HepG2 (cell line): Measurements from ENCODE around the gene FUT6. TPM values are rescaled to one million over a fixed set of nuclear protein-coding genes. Genes with fewer than 3 reads are reported as not detected.

Experiments used
- BCLAF1 ChIP-seq: fragments of 450-650 bp; IDR thresholded peaks from 2 replicates; pipeline ENCODE4 v1.6.1; 2017; ENCODE audit warnings: mild to moderate bottlenecking
- DMAP1 ChIP-seq: IDR thresholded peaks from 2 replicates; pipeline ENCODE4 v1.6.1; 2016
- HOXA3 ChIP-seq: sonication (generic); formaldehyde crosslinking; IDR thresholded peaks from 2 replicates; pipeline ENCODE4 v1.5.0; 2020; ENCODE audit warnings: missing genetic modification reagents
- KLF16 ChIP-seq, 2 experiments: sonication (generic) in 1 of 2; formaldehyde crosslinking in 1 of 2; IDR thresholded peaks; 2 replicates each; pipeline versions ENCODE4 v1.6.1 to v1.8.0; 2016 to 2023; ENCODE audit warnings: missing genetic modification reagents in 2 of 2, missing compliant biosample characterization in 1 of 2
- NFIB ChIP-seq: sonication (generic); formaldehyde crosslinking; IDR thresholded peaks from 2 replicates; pipeline ENCODE4 v1.9.0; 2021; ENCODE audit warnings: missing genetic modification reagents, mild to moderate bottlenecking, borderline replicate concordance
- SCMH1 ChIP-seq: sonication (generic); formaldehyde crosslinking; IDR thresholded peaks from 2 replicates; pipeline ENCODE4 v1.9.0; 2021; ENCODE audit warnings: missing genetic modification reagents, mild to moderate bottlenecking, borderline replicate concordance
- TIGD3 ChIP-seq: sonication (generic); formaldehyde crosslinking; IDR thresholded peaks from 2 replicates; pipeline ENCODE4 v1.5.1; 2020; ENCODE audit warnings: mild to moderate bottlenecking, missing genetic modification reagents, borderline replicate concordance
- TRAFD1 ChIP-seq: sonication (generic); formaldehyde crosslinking; IDR thresholded peaks from 2 replicates; pipeline ENCODE4 v1.5.1; 2020; ENCODE audit warnings: missing genetic modification reagents, mild to moderate bottlenecking, borderline replicate concordance
- ZFP1 ChIP-seq: IDR thresholded peaks from 2 replicates; pipeline ENCODE4 v1.6.1; 2016
- ZNF12 ChIP-seq: sonication (generic); formaldehyde crosslinking; IDR thresholded peaks from 2 replicates; pipeline ENCODE4 v1.5.0; 2020; ENCODE audit warnings: missing genetic modification reagents
- ZNF710 ChIP-seq: sonication (generic); formaldehyde crosslinking; IDR thresholded peaks from 2 replicates; pipeline ENCODE4 v1.5.0; 2020; ENCODE audit warnings: mild to moderate bottlenecking, missing genetic modification reagents, borderline replicate concordance
- ZNF878 ChIP-seq: sonication (generic); formaldehyde crosslinking; IDR thresholded peaks from 2 replicates; pipeline ENCODE4 v1.8.1; 2023; ENCODE audit warnings: mild to moderate bottlenecking, missing genetic modification reagents, moderate library complexity
- polyA plus RNA-seq, 8 experiments: library from polyadenylated mRNA; depleted of rRNA in 3 of 8; stranded (reverse) in 7 of 8; unstranded in 1 of 8; fragments of >200 nt; fragmentation: Illumina TruSeq in 4 of 8; extraction: Trizol in 4 of 8; gene quantifications; 2 replicates each; pipeline versions ENCODE4 v1.2.1 to v1.2.3, GENCODE V29; 2011 to 2016; ENCODE audit warnings: low read depth in 4 of 8, missing spikeins in 1 of 8, mixed read lengths in 1 of 8; ENCODE audit not compliant: insufficient read depth in 1 of 8
- total RNA-seq, 5 experiments: library from RNA; depleted of rRNA; stranded (reverse); fragments of >200 nt; fragmentation: Illumina TruSeq; extraction: Trizol; gene quantifications; 2 replicates each; pipeline ENCODE4 v1.2.3, GENCODE V29; 2016; ENCODE audit warnings: low read depth in 1 of 5
- TF ChIP-seq, protein P1 (sequence below): sonication (generic); formaldehyde crosslinking; IDR thresholded peaks from 2 replicates; pipeline ENCODE4 v1.9.0; 2021; ENCODE audit warnings: missing genetic modification reagents, borderline replicate concordance
- TF ChIP-seq, protein P2 (sequence below): sonication (generic); formaldehyde crosslinking; IDR thresholded peaks from 2 replicates; pipeline ENCODE4 v1.5.0; 2020; ENCODE audit warnings: mild to moderate bottlenecking, low read depth, missing genetic modification reagents, borderline replicate concordance
- TF ChIP-seq, protein P3 (sequence below): conservative IDR thresholded peaks from 2 replicates; pipeline ENCODE4 v1.6.1; 2018; ENCODE audit warnings: missing genetic modification reagents
- TF ChIP-seq, protein P4 (sequence below): sonication (generic); formaldehyde crosslinking; IDR thresholded peaks from 2 replicates; pipeline ENCODE4 v1.4.0; 2020; ENCODE audit warnings: missing genetic modification reagents

FUT6 gene
- total and polyA plus RNA-seq, 2 of the 13 experiments (the other 11 are each of a cell fraction or from before 2014, with no cell fraction given), result 8.2 to 27.7 TPM

DNA sequence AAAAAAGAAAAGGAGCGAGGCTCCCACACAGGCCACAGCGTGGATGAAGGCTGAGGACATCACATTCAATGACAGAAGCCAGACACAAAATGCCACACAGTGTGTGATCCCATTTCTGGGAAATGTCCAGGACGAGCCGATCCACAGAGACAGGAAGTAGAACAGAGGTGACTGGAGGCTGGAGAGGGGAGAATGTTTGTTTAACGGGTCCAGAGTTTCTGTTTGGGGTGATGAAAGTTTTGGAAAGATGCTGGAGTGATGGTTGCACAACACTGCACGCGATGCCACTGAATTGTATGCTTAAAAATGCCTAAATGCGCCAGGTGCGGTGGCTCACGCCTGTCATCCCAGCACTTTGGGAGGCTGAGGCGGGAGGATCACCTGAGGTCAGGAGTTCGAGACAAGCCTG, 31.5 kb upstream of the FUT6 start (continued):
- TF ChIP-seq, protein P1, sequence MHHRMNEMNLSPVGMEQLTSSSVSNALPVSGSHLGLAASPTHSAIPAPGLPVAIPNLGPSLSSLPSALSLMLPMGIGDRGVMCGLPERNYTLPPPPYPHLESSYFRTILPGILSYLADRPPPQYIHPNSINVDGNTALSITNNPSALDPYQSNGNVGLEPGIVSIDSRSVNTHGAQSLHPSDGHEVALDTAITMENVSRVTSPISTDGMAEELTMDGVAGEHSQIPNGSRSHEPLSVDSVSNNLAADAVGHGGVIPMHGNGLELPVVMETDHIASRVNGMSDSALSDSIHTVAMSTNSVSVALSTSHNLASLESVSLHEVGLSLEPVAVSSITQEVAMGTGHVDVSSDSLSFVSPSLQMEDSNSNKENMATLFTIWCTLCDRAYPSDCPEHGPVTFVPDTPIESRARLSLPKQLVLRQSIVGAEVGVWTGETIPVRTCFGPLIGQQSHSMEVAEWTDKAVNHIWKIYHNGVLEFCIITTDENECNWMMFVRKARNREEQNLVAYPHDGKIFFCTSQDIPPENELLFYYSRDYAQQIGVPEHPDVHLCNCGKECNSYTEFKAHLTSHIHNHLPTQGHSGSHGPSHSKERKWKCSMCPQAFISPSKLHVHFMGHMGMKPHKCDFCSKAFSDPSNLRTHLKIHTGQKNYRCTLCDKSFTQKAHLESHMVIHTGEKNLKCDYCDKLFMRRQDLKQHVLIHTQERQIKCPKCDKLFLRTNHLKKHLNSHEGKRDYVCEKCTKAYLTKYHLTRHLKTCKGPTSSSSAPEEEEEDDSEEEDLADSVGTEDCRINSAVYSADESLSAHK (CRISPR knock-in tag), result no peak
- TF ChIP-seq TIGD3 (CRISPR knock-in tag) (no peak), ZNF12 (CRISPR knock-in tag) (peak; percentile 85; the same call in 1 of the 2 replicates), ZNF878 (CRISPR knock-in tag) (peak; percentile 94), BCLAF1 (no peak), TRAFD1 (CRISPR knock-in tag) (0 out of 2 replicates have a peak, but pooled peaks have one; percentile 39), HOXA3 (CRISPR knock-in tag) (peak; percentile 88), DMAP1 (peak; percentile 61; the same call in 1 of the 2 replicates), SCMH1 (no peak), ZNF710 (peak; percentile 83; the same call in 1 of the 2 replicates), ZFP1 (CRISPR knock-in tag) (peak; percentile 90), NFIB (CRISPR knock-in tag) (no peak), KLF16 (CRISPR knock-in tag; IDR thresholded peaks at IDR 0.05) (peak in 1 of 2 experiments; percentile 88; a peak in 2 of 4 replicates)
- TF ChIP-seq, protein P2, sequence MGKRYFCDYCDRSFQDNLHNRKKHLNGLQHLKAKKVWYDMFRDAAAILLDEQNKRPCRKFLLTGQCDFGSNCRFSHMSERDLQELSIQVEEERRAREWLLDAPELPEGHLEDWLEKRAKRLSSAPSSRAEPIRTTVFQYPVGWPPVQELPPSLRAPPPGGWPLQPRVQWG (CRISPR knock-in tag), result no peak
- TF ChIP-seq, protein P3, sequence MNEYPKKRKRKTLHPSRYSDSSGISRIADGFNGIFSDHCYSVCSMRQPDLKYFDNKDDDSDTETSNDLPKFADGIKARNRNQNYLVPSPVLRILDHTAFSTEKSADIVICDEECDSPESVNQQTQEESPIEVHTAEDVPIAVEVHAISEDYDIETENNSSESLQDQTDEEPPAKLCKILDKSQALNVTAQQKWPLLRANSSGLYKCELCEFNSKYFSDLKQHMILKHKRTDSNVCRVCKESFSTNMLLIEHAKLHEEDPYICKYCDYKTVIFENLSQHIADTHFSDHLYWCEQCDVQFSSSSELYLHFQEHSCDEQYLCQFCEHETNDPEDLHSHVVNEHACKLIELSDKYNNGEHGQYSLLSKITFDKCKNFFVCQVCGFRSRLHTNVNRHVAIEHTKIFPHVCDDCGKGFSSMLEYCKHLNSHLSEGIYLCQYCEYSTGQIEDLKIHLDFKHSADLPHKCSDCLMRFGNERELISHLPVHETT, result peak; percentile 54; the same call in 1 of the 2 replicates
- TF ChIP-seq, protein P4, sequence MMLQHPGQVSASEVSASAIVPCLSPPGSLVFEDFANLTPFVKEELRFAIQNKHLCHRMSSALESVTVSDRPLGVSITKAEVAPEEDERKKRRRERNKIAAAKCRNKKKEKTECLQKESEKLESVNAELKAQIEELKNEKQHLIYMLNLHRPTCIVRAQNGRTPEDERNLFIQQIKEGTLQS (CRISPR knock-in tag), result peak; percentile 96
